Dendritic cell treated with granulocyte-macrophage colony-stimulating factor and Interleukin-4, amounts not matched to agents 40 ng/mL and 50 ng/mL, for 4 days (primary cell): Measurements from ENCODE around the gene TEX44.

Experiments
- H3K27ac Mint-ChIP-seq: one replicate; pipeline ENCODE4 v1.8.0; 2022; ENCODE audit warnings: mild to moderate bottlenecking, mixed read lengths
- H3K27me3 Mint-ChIP-seq: one replicate; pipeline ENCODE4 v1.8.0; 2022; ENCODE audit warnings: mild to moderate bottlenecking, mixed read lengths
- H3K36me3 Mint-ChIP-seq: one replicate; pipeline ENCODE4 v1.8.0; 2022; ENCODE audit warnings: low read depth, mixed read lengths
- H3K4me1 Mint-ChIP-seq: one replicate; pipeline ENCODE4 v1.8.0; 2022; ENCODE audit warnings: low read depth, mixed read lengths
- H3K4me3 Mint-ChIP-seq: one replicate; pipeline ENCODE4 v1.8.0; 2022; ENCODE audit warnings: mild to moderate bottlenecking, moderate library complexity, mixed read lengths
- H3K9me3 Mint-ChIP-seq: one replicate; pipeline ENCODE4 v1.8.0; 2022; ENCODE audit warnings: mixed read lengths
- intact Hi-C: fragments of 100-400 bp; cut with micrococcal nuclease; formaldehyde crosslinking; loops from one replicate; pipeline ENCODE4 v1.15.0; 2022

TEX44 gene

DNA sequence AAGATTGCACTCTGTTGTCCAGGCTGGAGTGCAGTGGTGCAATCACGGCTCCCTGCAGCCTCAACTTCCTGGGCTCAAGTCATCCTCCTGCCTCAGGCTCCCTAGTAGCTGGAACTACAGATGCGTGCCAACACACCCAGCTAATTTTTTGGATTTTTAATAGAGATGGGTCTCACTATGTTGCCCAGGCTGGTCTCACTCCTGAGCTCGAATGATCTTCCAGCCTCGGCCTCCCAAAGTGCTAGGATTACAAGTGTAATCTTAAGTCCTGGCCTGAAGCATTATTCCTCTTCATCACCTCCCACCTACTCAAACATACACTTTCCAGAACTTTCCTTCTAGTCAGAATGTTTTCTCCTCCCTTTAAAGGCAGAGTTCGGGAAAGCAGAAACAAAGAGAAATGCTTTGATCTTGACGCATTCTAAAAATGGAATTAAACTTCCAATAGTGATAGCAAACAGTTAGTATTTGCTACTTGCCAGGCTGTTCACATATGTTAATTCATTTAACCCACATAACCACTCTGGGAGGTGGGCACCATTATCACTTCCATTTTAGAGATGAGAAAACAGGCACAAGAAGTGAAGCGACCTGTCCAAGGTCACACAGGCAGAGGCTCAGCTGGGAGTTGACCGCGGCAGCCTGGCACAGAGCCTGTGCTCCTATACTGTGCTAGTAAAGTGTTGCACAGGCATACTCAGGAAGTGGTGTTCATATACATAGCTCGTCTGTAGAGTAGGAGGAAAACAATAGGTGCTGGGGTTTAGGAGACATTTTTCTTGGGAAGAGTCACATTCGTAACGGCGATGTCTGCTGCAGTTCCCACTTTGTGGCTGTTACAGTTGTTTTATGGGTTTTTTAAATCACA, 24.6 kb downstream of the TEX44 start:
- intact Hi-C loops, result no loop called here
- no peak overlapping the region for H3K27ac Mint-ChIP-seq
- H3K4me3 Mint-ChIP-seq, result no peak overlapping the region
- peaks cover 47% of the 10 kb centered on the region for H3K27me3 Mint-ChIP-seq
- no peaks in the 10 kb centered on the region for H3K36me3 Mint-ChIP-seq
- peaks cover 32% of the 10 kb centered on the region for H3K4me1 Mint-ChIP-seq
- H3K9me3 Mint-ChIP-seq, result no peaks in the 10 kb centered on the region

DNA sequence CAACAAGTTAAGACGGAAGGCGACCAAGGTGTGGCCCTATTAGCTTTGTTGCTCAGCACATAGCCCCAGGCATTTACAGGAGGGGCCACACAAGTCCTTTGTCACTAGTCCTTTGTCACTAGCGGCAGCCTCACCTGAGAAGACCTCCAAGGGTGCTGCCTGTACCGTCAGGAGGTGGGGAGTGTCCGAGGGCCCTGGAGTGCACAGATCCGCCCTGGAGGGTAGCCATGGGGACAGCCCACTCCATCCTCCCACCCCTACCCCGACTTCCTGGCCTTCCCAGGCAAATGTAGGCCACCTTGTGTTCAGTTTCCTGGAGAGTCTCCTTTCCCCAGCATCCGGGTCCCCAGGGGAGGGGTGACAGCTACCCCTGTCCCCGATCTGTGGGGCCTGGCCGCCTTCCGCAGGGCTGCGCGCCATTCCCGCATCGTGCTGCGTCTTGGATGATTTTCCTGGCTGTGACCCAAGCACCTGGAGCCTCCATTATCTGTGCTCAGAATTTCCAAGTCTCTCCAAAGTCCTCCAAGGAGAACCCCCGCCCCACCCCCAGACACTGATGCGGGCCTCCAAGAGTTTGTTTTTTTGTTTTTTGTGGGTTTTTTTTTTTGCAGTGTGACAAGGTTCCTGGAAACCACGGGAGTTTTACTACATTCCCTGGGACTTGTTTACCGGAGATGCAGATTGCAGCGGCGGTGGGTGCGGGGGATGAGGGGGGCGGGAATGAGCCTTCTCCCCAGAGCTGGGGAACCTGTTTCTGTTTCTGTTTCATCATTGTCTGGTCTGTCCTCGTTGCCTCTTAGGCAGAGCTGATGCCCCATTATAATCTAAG, 28.6 kb downstream of the TEX44 start:
- H3K4me3 Mint-ChIP-seq, result no peak overlapping the region
- H3K9me3 Mint-ChIP-seq, result no peaks in the 10 kb centered on the region
- H3K27ac Mint-ChIP-seq, result no peak overlapping the region
- no peaks in the 10 kb centered on the region for H3K36me3 Mint-ChIP-seq
- H3K27me3 Mint-ChIP-seq, result peaks cover 35% of the 10 kb centered on the region
- intact Hi-C loops, result no loop called here
- no peaks in the 10 kb centered on the region for H3K4me1 Mint-ChIP-seq

DNA sequence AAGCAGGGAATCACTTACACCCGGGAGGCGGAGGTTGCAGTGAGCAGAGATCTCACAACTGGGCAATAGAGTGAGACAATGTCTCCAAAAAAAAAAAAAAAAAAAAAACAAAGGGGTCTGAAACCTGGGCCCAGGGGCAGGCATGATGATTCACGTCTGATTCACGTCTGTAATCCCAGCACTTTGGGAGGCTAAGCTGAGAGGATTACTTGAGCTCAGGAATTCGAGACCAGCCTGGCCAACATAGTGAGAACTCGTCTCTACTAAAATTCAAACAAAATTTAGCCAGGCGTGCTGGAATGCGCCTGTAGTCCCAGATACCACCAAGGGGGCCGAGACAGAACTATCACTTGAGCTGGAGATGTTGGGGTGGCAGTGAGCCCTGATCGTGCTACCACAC, 30.3 kb downstream of the TEX44 start:
- Mint-ChIP-seq H3K4me1 (peaks cover 3% of the 10 kb centered on the region), H3K9me3 (no peaks in the 10 kb centered on the region), H3K36me3 (no peaks in the 10 kb centered on the region), H3K27me3 (peaks cover 24% of the 10 kb centered on the region), H3K4me3 (no peak overlapping the region), H3K27ac (no peak overlapping the region)
- intact Hi-C loops, result no loop called here

GRCh38 chr2:231626449-231626848, 33.8 kb downstream of the TEX44 start:
- Mint-ChIP-seq H3K4me3 (no peak overlapping the region), H3K36me3 (no peaks in the 10 kb centered on the region), H3K9me3 (no peaks in the 10 kb centered on the region), H3K27ac (no peak overlapping the region), H3K27me3 (peaks cover 12% of the 10 kb centered on the region), H3K4me1 (peaks cover 11% of the 10 kb centered on the region)
- intact Hi-C loops, result no loop called here

DNA sequence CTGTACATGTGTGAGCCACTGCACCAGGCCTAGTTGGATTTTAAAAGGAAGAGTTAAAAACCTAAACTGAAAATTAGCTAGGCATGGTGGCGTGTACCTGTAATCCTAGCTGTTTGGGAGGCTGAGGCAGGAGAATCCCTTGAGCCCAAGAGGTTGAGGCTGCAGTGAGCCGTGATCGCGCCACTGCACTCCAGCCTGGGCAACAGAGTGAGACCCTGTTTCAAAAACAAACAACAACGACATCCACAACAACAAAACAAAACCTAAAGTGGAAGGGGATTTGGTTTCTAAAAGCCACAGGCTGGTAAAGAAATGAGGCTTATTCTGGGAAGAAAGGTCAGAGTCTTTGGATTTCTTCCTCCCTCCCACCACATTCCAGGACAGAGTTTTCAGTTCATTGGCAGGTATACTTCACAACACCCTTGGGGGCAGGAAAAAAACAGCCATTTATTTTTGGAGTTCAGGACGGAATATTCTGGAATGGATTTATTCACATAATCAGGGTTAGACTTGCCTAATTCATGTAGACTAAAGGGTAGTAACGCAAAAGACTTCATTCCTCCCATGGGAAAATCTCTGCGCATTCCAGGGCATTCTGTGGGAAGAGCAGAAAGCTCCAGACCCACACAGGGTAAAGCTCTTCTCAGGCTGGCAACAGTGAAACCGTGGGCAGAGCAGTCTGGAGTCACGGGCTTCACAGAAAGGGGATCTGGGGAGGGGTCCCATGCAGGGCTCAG, 34.9 kb downstream of the TEX44 start:
- H3K36me3 Mint-ChIP-seq, result no peaks in the 10 kb centered on the region
- peaks cover 11% of the 10 kb centered on the region for H3K4me1 Mint-ChIP-seq
- H3K9me3 Mint-ChIP-seq, result no peaks in the 10 kb centered on the region
- no peak overlapping the region for H3K27ac Mint-ChIP-seq
- no peak overlapping the region for H3K4me3 Mint-ChIP-seq
- intact Hi-C loops, result no loop called here
- H3K27me3 Mint-ChIP-seq, result peaks cover 6% of the 10 kb centered on the region

DNA sequence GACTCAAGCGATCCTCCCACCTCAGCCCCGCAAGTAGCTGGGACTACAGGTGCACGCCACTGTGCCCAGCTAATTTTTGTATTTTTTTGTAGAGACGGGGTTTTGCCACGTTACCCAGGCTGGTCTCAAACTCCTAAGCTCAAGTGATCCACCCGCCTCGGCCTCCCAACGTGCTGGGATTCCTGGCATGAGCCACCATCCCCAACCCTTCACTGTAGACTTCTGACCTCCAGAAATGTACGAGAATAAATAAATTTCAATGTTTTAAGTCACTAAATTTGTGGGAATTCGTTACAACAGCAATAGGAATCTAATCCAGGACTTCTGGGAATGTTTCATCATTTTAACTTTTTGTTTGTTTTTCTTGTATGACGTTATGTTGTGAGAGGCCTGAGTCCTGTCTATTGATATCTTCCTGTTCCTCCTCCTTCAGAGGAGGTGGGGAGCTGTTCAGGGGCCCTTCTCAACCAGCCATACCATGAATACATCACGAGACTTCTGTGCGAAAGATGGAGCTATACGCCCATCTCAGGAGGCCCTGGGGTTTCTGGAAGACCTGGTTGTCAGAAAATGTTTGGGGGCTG, 40.0 kb downstream of the TEX44 start:
- H3K27ac Mint-ChIP-seq, result no peak overlapping the region
- intact Hi-C loops, result no loop called here
- H3K36me3 Mint-ChIP-seq, result no peaks in the 10 kb centered on the region
- H3K4me3 Mint-ChIP-seq, result no peak overlapping the region
- peaks cover 10% of the 10 kb centered on the region for H3K4me1 Mint-ChIP-seq
- H3K27me3 Mint-ChIP-seq, result peaks cover 4% of the 10 kb centered on the region
- no peaks in the 10 kb centered on the region for H3K9me3 Mint-ChIP-seq

GRCh38 chr2:231633241-231633976, 40.7 kb downstream of the TEX44 start:
- Mint-ChIP-seq H3K4me1 (peaks cover 5% of the 10 kb centered on the region), H3K4me3 (no peak overlapping the region), H3K27me3 (peaks cover 4% of the 10 kb centered on the region), H3K36me3 (no peaks in the 10 kb centered on the region), H3K27ac (no peak overlapping the region), H3K9me3 (no peaks in the 10 kb centered on the region)
- intact Hi-C loops, result no loop called here

DNA sequence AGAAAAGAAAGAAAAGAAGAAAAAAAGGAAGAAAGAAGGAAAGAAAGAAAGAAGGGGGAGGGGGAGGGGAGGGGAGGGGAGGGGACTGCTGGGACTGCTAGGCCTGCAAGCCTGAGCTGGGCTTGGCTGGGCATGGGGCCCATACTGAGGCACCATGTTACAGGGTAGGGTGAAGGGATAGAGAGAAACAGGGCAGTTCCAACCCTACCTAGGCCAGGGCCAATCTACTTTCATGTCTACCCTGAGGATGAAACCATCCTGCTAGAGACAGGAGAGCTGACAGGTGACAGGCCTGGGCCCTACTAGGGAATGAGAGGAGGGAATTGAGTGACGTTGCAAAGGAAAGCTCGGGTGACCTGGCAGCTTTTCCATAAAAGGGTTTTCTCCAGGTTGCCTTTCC, 41.7 kb downstream of the TEX44 start:
- Mint-ChIP-seq H3K27ac (no peak overlapping the region), H3K27me3 (peaks cover 4% of the 10 kb centered on the region), H3K36me3 (no peaks in the 10 kb centered on the region), H3K4me1 (peaks cover under 1% of the 10 kb centered on the region), H3K4me3 (no peak overlapping the region), H3K9me3 (no peaks in the 10 kb centered on the region)
- intact Hi-C loops, result no loop called here

DNA sequence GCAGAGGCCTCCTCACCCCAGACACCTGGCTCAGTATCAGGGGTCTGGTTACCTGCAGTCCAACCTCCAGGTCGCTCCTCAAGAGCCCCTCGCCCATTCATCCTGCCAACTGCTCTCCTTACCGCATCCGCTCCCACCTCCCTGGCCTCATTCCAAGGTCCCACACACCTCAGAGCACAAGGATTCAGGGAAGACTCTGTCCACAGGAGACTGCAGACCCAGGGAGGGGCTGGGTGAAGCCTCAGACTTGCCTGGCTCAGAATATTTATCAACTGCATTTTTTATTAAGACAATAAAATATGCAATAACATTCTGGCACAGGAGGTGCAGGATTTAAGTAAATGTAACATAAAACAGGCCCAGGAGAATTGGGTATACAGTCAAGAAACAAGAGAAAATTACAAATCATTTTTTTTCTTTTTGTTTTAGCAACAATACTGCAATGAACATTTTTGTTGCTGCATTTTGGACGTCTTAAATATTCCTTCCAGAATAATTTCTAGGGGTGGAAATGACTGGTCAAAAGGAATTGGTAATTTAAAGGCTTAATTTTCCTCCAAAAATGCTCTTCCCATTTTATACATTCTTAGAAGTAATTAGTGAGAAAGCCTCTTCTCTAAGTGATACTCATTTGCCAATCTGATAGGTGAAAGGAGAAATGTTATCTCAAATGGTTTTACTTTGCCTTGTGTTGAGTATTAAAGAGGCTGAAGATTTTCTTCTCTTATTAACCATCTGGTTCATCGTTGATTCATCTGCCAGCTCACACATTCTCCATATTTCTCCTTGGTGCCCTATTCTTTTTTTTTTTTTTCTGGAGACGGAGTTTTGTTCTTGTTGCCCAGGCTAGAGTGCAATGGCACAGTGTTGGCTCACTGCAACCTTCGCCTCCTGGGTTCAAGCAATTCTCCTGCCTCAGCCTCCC, 42.5 kb downstream of the TEX44 start:
- intact Hi-C loops, result no loop called here
- Mint-ChIP-seq H3K9me3 (no peaks in the 10 kb centered on the region), H3K36me3 (no peaks in the 10 kb centered on the region), H3K27ac (no peak overlapping the region), H3K4me1 (peaks cover 2% of the 10 kb centered on the region), H3K4me3 (no peak overlapping the region), H3K27me3 (peaks cover 4% of the 10 kb centered on the region)

DNA sequence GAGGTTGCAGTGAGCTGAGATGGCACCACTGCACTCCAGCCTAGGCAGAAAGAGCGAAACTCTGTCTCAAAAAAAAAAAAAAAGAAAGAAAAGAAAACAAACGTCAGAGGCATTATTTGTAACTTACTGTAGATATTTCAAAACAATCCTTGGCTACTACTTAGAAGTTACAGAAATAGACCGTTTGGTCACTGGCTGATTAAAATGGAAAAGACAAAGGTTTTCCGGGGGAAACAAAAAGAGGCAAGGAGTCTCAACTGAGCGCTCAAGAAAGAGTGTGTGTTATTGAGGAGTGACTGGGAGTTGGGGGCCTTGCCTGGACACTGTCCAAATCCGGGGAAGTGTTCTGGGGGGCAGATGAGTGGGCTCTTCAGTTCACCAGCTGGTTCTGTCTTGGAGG, 47.6 kb downstream of the TEX44 start:
- Mint-ChIP-seq H3K27ac (peak overlapping the region; percentile 16), H3K4me1 (peaks cover 25% of the 10 kb centered on the region), H3K36me3 (no peaks in the 10 kb centered on the region), H3K4me3 (no peak overlapping the region), H3K27me3 (peaks cover 12% of the 10 kb centered on the region), H3K9me3 (no peaks in the 10 kb centered on the region)
- intact Hi-C loops, result no loop called here

DNA sequence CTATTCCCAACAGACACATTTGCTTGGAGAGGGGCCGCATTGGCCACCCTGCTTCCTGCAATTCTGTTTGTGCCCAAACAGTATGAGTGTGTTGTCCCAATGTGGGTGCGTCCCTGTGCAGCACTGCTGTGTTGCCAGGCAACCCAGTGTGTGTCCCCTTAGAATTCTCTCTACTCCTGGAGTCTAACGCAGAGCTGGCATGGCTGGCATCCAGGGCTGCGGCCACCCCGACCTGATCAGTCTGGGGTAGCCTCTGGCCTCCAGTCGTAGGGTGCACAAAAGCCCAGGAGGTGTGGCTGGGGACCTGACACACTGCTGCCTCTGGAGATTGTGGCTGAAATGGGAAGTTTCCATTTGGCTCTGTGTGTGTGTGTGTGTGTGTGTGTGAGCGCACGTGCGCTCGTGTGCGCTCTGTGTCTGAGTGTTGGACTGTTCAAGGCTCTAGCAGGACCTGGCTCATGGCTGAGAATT, 48.0 kb downstream of the TEX44 start:
- H3K27me3 Mint-ChIP-seq, result peaks cover 12% of the 10 kb centered on the region
- H3K4me3 Mint-ChIP-seq, result no peak overlapping the region
- H3K27ac Mint-ChIP-seq, result peak overlapping the region; percentile 16
- no peaks in the 10 kb centered on the region for H3K9me3 Mint-ChIP-seq
- H3K36me3 Mint-ChIP-seq, result no peaks in the 10 kb centered on the region
- intact Hi-C loops, result no loop called here
- peaks cover 25% of the 10 kb centered on the region for H3K4me1 Mint-ChIP-seq
